ENCODE results near the gene ZCCHC7.

ZCCHC7 gene

GRCh38 chr9:37373621-37374020 is 253.2 kb downstream of the ZCCHC7 start:
- Histone ChIP-seq H3K9me3 (ENCODE audit: low read length) (no peaks in the 10 kb centered on the region), H3K9ac (ENCODE audit: low read length) (no peak overlapping the region), H3K4me1 (ENCODE audit: insufficient read depth, low read length) (no peaks in the 10 kb centered on the region), H3K27me3 (ENCODE audit: control insufficient read depth in 1 of 2, insufficient read depth in 2 of 2, low read length in 2 of 2) (no peaks in the 10 kb centered on the region), H3K4me3 (ENCODE audit: low read depth in 1 of 2, low read length in 2 of 2) (no peak overlapping the region), H3K36me3 (ENCODE audit: insufficient read depth, low read length) (no peaks in the 10 kb centered on the region), H3K27ac (ENCODE audit: low read depth, low read length) (no peak overlapping the region)

DNA sequence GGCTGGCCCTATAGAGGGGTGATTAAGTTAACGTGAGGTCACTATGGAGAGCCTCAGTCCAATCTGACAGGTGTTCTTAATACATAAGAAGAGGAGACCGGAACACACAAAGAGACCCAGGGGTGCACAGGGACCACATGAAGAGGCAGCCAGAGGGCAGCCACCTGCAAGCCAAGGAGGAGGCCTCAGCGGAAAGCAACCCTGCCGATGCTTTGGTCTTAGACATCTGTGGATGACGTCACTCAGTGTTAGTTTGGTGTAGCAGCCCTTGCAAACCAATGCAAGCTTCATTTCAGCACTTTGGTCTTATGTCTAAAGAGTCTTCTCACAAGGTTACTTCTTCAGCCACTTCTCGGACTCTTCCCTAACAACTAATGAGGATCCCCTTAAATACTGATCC is 254.5 kb downstream of the ZCCHC7 start:
- H3K36me3 ChIP-seq (ENCODE audit: insufficient read depth, low read length) = no peaks in the 10 kb centered on the region
- H3K27ac ChIP-seq (ENCODE audit: low read depth, low read length) = no peak overlapping the region
- no peaks in the 10 kb centered on the region for H3K27me3 ChIP-seq (ENCODE audit: control insufficient read depth in 1 of 2, insufficient read depth in 2 of 2, low read length in 2 of 2)

GRCh38 chr9:37377688-37378612 is 257.6 kb downstream of the ZCCHC7 start:
- Histone ChIP-seq H3K4me3 (ENCODE audit: low read depth in 1 of 2, low read length in 2 of 2) (no peak overlapping the region), H3K9ac (ENCODE audit: low read length) (no peak overlapping the region), H3K27me3 (ENCODE audit: control insufficient read depth in 1 of 2, insufficient read depth in 2 of 2, low read length in 2 of 2) (no peaks in the 10 kb centered on the region), H3K36me3 (ENCODE audit: insufficient read depth, low read length) (no peaks in the 10 kb centered on the region), H3K9me3 (ENCODE audit: low read length) (no peaks in the 10 kb centered on the region), H3K27ac (ENCODE audit: low read depth, low read length) (no peak overlapping the region), H3K4me1 (ENCODE audit: insufficient read depth, low read length) (no peaks in the 10 kb centered on the region)

More for the DNA sequence above, 254.5 kb downstream of the ZCCHC7 start:
- Histone ChIP-seq H3K9me3 (ENCODE audit: low read length) (no peaks in the 10 kb centered on the region), H3K4me1 (ENCODE audit: insufficient read depth, low read length) (no peaks in the 10 kb centered on the region), H3K4me3 (ENCODE audit: low read depth in 1 of 2, low read length in 2 of 2) (no peak overlapping the region), H3K9ac (ENCODE audit: low read length) (no peak overlapping the region)

GRCh38 chr9:37378613-37379004 is 258.2 kb downstream of the ZCCHC7 start:
- Histone ChIP-seq H3K27ac (ENCODE audit: low read depth, low read length) (no peak overlapping the region), H3K4me3 (ENCODE audit: low read depth in 1 of 2, low read length in 2 of 2) (no peak overlapping the region), H3K9ac (ENCODE audit: low read length) (no peak overlapping the region), H3K4me1 (ENCODE audit: insufficient read depth, low read length) (no peaks in the 10 kb centered on the region), H3K27me3 (ENCODE audit: control insufficient read depth in 1 of 2, insufficient read depth in 2 of 2, low read length in 2 of 2) (no peaks in the 10 kb centered on the region), H3K9me3 (ENCODE audit: low read length) (no peaks in the 10 kb centered on the region), H3K36me3 (ENCODE audit: insufficient read depth, low read length) (no peaks in the 10 kb centered on the region)

DNA sequence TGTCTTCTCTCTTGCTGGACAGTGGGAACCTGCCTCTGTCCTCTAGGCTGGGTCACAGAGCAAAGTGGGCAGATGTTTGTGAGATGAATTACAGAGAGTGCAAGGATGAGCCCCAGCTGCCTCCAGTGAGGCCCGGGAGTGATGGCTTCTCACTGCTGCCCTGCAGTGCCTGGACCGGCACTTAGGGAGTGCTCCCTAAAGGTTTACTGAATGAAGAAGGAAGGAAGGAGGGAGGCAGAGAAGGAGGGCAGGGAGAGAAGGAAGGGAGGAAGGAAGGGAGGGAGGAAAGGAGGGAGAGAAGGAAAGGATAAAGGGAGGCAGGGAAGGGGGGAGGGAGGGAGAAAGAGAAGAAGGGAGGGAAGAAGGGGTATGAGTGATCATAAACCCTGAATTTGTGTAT is 259.5 kb downstream of the ZCCHC7 start:
- Histone ChIP-seq H3K4me1 (ENCODE audit: insufficient read depth, low read length) (no peaks in the 10 kb centered on the region), H3K9me3 (ENCODE audit: low read length) (no peaks in the 10 kb centered on the region), H3K27ac (ENCODE audit: low read depth, low read length) (no peak overlapping the region), H3K27me3 (ENCODE audit: control insufficient read depth in 1 of 2, insufficient read depth in 2 of 2, low read length in 2 of 2) (no peaks in the 10 kb centered on the region), H3K9ac (ENCODE audit: low read length) (no peak overlapping the region), H3K36me3 (ENCODE audit: insufficient read depth, low read length) (no peaks in the 10 kb centered on the region), H3K4me3 (ENCODE audit: low read depth in 1 of 2, low read length in 2 of 2) (no peak overlapping the region)

DNA sequence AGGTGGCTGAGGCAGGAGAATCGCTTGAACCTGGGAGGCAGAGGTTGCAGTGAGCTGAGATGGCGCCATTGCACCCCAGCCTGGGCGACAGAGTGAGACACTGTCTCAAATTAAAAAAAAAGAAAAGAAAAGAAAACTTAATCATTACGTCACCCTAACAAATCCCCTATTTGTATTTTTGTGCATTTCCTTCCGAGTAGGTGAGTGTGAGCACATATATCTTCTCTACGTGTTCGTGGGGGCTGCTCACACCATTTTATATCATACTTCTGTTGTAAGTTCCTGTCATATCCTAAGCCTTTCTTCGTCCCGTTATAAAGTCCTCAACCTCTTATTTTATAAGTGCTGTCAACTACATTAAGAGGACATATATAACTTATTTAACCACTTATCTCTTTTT is 260.2 kb downstream of the ZCCHC7 start:
- no peak overlapping the region for H3K9ac ChIP-seq (ENCODE audit: low read length)
- H3K9me3 ChIP-seq (ENCODE audit: low read length) = no peaks in the 10 kb centered on the region
- H3K36me3 ChIP-seq (ENCODE audit: insufficient read depth, low read length) = no peaks in the 10 kb centered on the region
- H3K27ac ChIP-seq (ENCODE audit: low read depth, low read length) = no peak overlapping the region
- no peaks in the 10 kb centered on the region for H3K4me1 ChIP-seq (ENCODE audit: insufficient read depth, low read length)
- H3K27me3 ChIP-seq (ENCODE audit: control insufficient read depth in 1 of 2, insufficient read depth in 2 of 2, low read length in 2 of 2) = no peaks in the 10 kb centered on the region
- H3K4me3 ChIP-seq (ENCODE audit: low read depth in 1 of 2, low read length in 2 of 2) = no peak overlapping the region

DNA sequence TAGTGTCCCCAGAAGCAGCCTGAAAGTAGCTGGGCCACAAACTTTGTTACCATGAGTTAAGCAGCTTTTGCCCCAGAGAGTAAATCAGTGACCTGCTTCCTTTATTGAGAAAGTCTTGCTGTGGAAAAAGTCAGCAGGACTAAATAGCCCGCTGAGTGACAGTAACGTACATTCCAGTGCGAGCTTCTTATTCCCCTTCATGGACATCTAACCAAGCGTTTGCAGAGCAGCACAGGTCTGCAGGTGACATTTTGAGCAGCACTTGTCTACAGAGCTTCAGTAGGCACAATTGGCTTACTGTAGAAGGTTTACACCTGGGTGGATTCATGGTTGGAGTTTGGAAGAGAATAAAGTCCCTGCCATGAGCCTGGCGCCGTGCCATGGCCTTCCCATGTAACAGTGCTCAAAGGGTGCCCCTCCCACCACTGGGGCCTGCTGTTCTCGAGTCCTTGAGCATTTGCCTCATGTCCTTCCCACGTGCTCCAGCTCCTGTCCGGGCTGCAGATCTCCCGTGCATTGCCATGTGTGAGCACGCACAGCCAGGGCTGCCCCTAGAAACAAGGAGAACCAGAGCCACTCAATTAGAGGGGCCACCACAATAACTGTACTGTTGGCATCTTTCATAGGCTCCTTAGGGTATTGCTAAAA is 260.8 kb downstream of the ZCCHC7 start:
- H3K27me3 ChIP-seq (ENCODE audit: control insufficient read depth in 1 of 2, insufficient read depth in 2 of 2, low read length in 2 of 2) = no peaks in the 10 kb centered on the region
- no peaks in the 10 kb centered on the region for H3K36me3 ChIP-seq (ENCODE audit: insufficient read depth, low read length)
- H3K9ac ChIP-seq (ENCODE audit: low read length) = no peak overlapping the region
- H3K4me3 ChIP-seq (ENCODE audit: low read depth in 1 of 2, low read length in 2 of 2) = no peak overlapping the region
- H3K27ac ChIP-seq (ENCODE audit: low read depth, low read length) = no peak overlapping the region
- H3K9me3 ChIP-seq (ENCODE audit: low read length) = no peaks in the 10 kb centered on the region
- no peaks in the 10 kb centered on the region for H3K4me1 ChIP-seq (ENCODE audit: insufficient read depth, low read length)

DNA sequence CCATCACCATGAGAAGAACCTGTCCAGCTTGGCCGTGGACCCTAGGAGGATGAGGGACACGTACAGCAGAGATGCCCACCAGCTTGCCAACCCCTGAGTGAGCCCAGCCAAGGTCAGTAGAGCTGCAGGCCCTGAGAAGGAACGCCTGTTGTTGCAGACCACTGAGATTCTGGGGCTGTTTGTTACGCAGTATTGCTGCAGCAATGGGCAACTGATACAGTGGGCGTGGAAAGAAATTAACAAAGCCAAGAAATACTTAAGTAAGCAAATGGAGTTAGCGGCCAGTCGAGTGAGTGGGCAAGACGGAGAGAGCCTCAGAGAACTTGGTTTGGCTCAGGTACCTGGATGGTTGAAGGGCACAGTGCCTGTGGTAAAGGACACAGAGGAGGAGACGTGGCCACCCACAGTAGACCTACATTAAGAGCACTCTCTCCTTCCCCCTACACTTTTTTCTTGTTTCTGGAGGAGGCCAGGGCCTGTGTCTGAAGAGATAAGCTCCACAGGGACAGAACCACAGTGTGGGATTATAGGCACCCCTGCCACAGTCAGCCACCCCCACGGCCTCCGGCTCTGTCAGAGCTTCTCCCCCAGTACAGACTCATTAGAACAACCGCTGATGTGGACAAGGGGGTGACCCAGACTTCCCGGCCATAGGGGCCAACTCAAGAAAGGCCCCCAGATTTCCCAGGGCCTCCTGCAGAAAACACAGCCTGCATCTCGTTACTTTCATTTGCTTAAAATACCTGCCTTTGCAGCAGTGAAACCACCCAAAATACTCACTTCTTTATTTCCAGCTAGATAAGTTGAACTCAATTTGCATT is 262.0 kb downstream of the ZCCHC7 start:
- H3K4me1 ChIP-seq (ENCODE audit: insufficient read depth, low read length) = no peaks in the 10 kb centered on the region
- no peak overlapping the region for H3K4me3 ChIP-seq (ENCODE audit: low read depth in 1 of 2, low read length in 2 of 2)
- H3K36me3 ChIP-seq (ENCODE audit: insufficient read depth, low read length) = no peaks in the 10 kb centered on the region
- no peak overlapping the region for H3K27ac ChIP-seq (ENCODE audit: low read depth, low read length)
- no peaks in the 10 kb centered on the region for H3K9me3 ChIP-seq (ENCODE audit: low read length)
- no peak overlapping the region for H3K9ac ChIP-seq (ENCODE audit: low read length)
- H3K27me3 ChIP-seq (ENCODE audit: control insufficient read depth in 1 of 2, insufficient read depth in 2 of 2, low read length in 2 of 2) = no peaks in the 10 kb centered on the region

DNA sequence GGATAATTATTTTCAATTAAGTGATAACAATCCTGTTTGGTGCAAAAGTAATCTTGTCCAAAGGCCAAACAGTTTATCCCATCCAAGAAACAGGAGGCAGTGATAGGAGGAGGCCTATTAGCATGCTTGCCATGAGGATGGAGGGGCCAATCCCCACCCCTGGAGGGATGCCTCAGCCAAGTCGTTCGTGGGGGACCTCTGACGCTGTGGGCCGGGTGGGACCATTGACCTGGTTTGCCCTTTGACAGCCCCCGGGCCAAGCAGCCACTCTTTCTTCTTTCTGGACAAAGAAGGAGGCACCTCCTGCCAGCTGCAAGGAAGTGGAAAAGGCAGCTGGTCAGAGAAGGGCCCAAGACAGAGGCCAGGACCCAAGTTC is 262.6 kb downstream of the ZCCHC7 start:
- no peaks in the 10 kb centered on the region for H3K4me1 ChIP-seq (ENCODE audit: insufficient read depth, low read length)
- no peak overlapping the region for H3K27ac ChIP-seq (ENCODE audit: low read depth, low read length)
- H3K9ac ChIP-seq (ENCODE audit: low read length) = no peak overlapping the region
- no peaks in the 10 kb centered on the region for H3K27me3 ChIP-seq (ENCODE audit: control insufficient read depth in 1 of 2, insufficient read depth in 2 of 2, low read length in 2 of 2)
- H3K36me3 ChIP-seq (ENCODE audit: insufficient read depth, low read length) = no peaks in the 10 kb centered on the region
- no peak overlapping the region for H3K4me3 ChIP-seq (ENCODE audit: low read depth in 1 of 2, low read length in 2 of 2)
- no peaks in the 10 kb centered on the region for H3K9me3 ChIP-seq (ENCODE audit: low read length)

GRCh38 chr9:37383393-37383792 is 263.0 kb downstream of the ZCCHC7 start:
- Histone ChIP-seq H3K27me3 (ENCODE audit: control insufficient read depth in 1 of 2, insufficient read depth in 2 of 2, low read length in 2 of 2) (no peaks in the 10 kb centered on the region), H3K9ac (ENCODE audit: low read length) (no peak overlapping the region), H3K4me3 (ENCODE audit: low read depth in 1 of 2, low read length in 2 of 2) (no peak overlapping the region), H3K4me1 (ENCODE audit: insufficient read depth, low read length) (no peaks in the 10 kb centered on the region), H3K9me3 (ENCODE audit: low read length) (no peaks in the 10 kb centered on the region), H3K36me3 (ENCODE audit: insufficient read depth, low read length) (no peaks in the 10 kb centered on the region), H3K27ac (ENCODE audit: low read depth, low read length) (no peak overlapping the region)
